Adrenal gland (tissue), 12 donors: ENCODE measurements around the gene HNRNPM. TPM values are rescaled to one million over a fixed set of nuclear protein-coding genes. Genes with fewer than 3 reads are reported as not detected.
A peak's percentile ranks its signal among the peaks of the same experiment; 100 is the strongest.

Source experiments
- DNase-seq, 7 donors: peaks; one replicate each; pipeline ENCODE4 v3.0.0-alpha.2; 2019 to 2020
- H3K27ac ChIP-seq, 5 donors: fragments of 200-600 bp; sonication (generic) in 4 of 5; 1 replicate in 3 of 5; 2 replicates in 2 of 5; pipeline versions ENCODE4 v1.5.1 to v1.8.0; 2016 to 2020; ENCODE audit warnings: mild to moderate bottlenecking in 1 of 5
- H3K27me3 ChIP-seq: fragments of 200-600 bp; 2 replicates; pipeline ENCODE4 v1.8.0; 2021
- H3K36me3 ChIP-seq, 2 donors: fragments of 200-600 bp; replicated peaks in 1 of 2; 1 replicate in 1 of 2; 2 replicates in 1 of 2; pipeline versions ENCODE4 v1.5.1 to v1.8.0; 2018 to 2022
- H3K4me1 ChIP-seq, 2 donors: fragments of 200-600 bp; replicated peaks in 1 of 2; 1 replicate in 1 of 2; 2 replicates in 1 of 2; pipeline versions ENCODE4 v1.5.1 to v1.8.0; 2018 to 2021
- H3K4me3 ChIP-seq, 4 donors: fragments of 200-600 bp; sonication (generic) in 3 of 4; one replicate each; pipeline ENCODE4 v1.5.1; 2016 to 2018
- H3K9me3 ChIP-seq, 3 donors: fragments of 200-600 bp; sonication (generic) in 1 of 3; replicated peaks in 1 of 3; 1 replicate in 2 of 3; 2 replicates in 1 of 3; pipeline versions ENCODE4 v1.5.1 to v1.8.0; 2016 to 2021
- POLR2A ChIP-seq, 2 donors: fragments of 450-650 bp; IDR thresholded peaks; one replicate each; pipeline ENCODE4 v1.6.1; 2017; ENCODE audit warnings: antibody characterized with exemption in 2 of 2, mild to moderate bottlenecking in 2 of 2, moderate library complexity in 1 of 2
- WGBS, 4 donors: extraction: QIAGEN DNeasy Blood & Tissue Kit in 2 of 4; methylation state at CpG; one replicate each; pipeline versions ENCODE4 v1.1.5 to v1.1.7; 2013 to 2017; 5-methylcytosine and 5-hydroxymethylcytosine counted together
- intact Hi-C, 2 donors: fragments of 100-400 bp; cut with DNase I; formaldehyde crosslinking; loops; one replicate each; pipeline versions ENCODE4 v1.14.1 to v1.15.0; 2022 to 2023
- polyA plus RNA-seq, 3 donors: library from polyadenylated mRNA; stranded (reverse); fragments of 200-250 nt in 2 of 3; fragments of 350-450 nt in 1 of 3; fragmentation: Illumina TruSeq in 1 of 3; extraction: RNeasy Lipid Tissue Mini Kit (QIAGEN cat#74804) in 1 of 3; gene quantifications; one replicate each; pipeline ENCODE4 v1.2.3, GENCODE V29; 2013 to 2014
- total RNA-seq, 9 donors: library from RNA; depleted of rRNA in 4 of 9; stranded (reverse); fragments of >200 nt in 4 of 9; fragments of 120-200 nt in 1 of 9; fragmentation: NEBNext Ultra II Directional in 1 of 9; extraction: Animal tissue kit (Norgen Biotek cat#: 25700) in 1 of 9; gene quantifications; one replicate each; pipeline versions ENCODE4 v1.1.0 to v1.2.4, GENCODE V29; 2013 to 2023
- TF ChIP-seq, protein P1 (sequence below), 6 experiments: fragments of 450-650 bp in 4 of 6; fragments of 200-600 bp in 2 of 6; sonication (generic) in 1 of 6; IDR thresholded peaks; 1 replicate in 5 of 6; 2 replicates in 1 of 6; pipeline versions ENCODE4 v1.5.1 to v1.8.0; 2016 to 2021; ENCODE audit warnings: antibody characterized with exemption in 6 of 6, mild to moderate bottlenecking in 2 of 6, moderate library complexity in 1 of 6
- donor health status: healthy with polysubstance abuse.
- donor health status: Bipolar disorder and iron deficiency.
- donor health status: DM: yes; HTN: yes; CAD: no.
- donor health status: DM: no; HTN: no; CAD: no.
- donor health status: DM: no; HTN: no; CAD: no.
- donor health status: DM: yes; HTN: yes; CAD: no.

Gene HNRNPM
- total and polyA plus RNA-seq, 12 donors = 51.7 to 262 (median 77.4) TPM

DNA sequence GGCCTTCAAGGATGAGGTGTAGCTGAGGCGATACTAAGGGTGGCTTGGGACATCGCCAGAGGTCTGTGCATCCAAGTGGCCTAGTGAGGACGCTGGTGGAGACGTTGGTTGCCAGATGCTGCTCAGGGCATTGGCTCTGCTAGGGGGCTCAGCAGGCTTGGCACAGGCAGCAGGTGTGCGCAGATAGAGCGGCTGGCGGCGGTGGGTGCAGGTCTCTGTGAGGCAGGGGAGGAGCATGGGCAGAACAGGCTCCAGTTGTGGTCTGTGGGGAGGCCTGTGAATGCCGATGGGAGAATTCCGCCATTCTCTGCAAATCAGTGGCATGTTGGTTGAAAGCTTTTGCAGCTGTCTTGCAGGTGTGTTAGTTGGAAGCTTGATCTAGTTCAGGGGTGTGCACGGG is 36.4 kb downstream of the HNRNPM start:
- no peak for TF ChIP-seq POLR2A (IDR thresholded peaks at IDR 0.05)
- TF ChIP-seq, protein P1, sequence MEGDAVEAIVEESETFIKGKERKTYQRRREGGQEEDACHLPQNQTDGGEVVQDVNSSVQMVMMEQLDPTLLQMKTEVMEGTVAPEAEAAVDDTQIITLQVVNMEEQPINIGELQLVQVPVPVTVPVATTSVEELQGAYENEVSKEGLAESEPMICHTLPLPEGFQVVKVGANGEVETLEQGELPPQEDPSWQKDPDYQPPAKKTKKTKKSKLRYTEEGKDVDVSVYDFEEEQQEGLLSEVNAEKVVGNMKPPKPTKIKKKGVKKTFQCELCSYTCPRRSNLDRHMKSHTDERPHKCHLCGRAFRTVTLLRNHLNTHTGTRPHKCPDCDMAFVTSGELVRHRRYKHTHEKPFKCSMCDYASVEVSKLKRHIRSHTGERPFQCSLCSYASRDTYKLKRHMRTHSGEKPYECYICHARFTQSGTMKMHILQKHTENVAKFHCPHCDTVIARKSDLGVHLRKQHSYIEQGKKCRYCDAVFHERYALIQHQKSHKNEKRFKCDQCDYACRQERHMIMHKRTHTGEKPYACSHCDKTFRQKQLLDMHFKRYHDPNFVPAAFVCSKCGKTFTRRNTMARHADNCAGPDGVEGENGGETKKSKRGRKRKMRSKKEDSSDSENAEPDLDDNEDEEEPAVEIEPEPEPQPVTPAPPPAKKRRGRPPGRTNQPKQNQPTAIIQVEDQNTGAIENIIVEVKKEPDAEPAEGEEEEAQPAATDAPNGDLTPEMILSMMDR (IDR thresholded peaks at IDR 0.05) = no peak
- Histone ChIP-seq H3K4me1 (peaks cover 0 to 16% of the 10 kb centered on the region in 2 donors), H3K4me3 (no peak overlapping the region), H3K27ac (no peak overlapping the region), H3K9me3 (no peaks in the 10 kb centered on the region), H3K27me3 (no peaks in the 10 kb centered on the region), H3K36me3 (peaks cover 0 to 77% of the 10 kb centered on the region in 2 donors)
- peak in 2 of 7 donors; percentile 38 to 44 for DNase-seq
- WGBS, 4 donors = 67 to 92% (median 71%) methylated on average over 8 to 11 of the region's 11 CpGs
- intact Hi-C loops = no loop called here

DNA sequence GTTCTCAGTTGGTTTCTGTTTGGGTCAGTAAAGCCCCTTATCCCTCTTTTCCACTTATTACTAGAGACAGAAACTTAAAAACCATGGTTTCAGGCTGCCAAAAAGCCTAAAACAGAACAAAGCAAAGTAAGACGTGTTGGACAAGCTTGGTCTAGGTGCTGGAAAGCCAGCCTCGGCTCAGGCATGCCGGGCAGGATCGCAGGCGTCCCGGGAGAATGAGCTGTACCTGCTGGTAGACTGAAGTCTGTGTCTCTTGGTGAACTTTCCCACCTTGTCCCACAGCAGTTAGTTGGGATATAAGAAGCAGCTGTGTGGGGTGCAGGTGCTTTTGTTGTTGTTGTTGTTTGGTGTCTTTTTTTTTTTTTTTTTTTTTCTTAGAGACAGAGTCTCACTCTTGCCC is 36.8 kb downstream of the HNRNPM start:
- intact Hi-C loops = no loop called here
- H3K36me3 ChIP-seq = peaks cover 0 to 77% of the 10 kb centered on the region in 2 donors
- H3K27ac ChIP-seq = no peak overlapping the region
- H3K9me3 ChIP-seq = no peaks in the 10 kb centered on the region
- H3K27me3 ChIP-seq = no peaks in the 10 kb centered on the region
- 86 to 91% (median 88%) methylated on average over 6 of the region's 6 CpGs for WGBS, 4 donors
- DNase-seq = peak in 1 of 7 donors; percentile 11
- no peak overlapping the region for H3K4me3 ChIP-seq
- no peak for TF ChIP-seq POLR2A (IDR thresholded peaks at IDR 0.05)
- TF ChIP-seq, protein P1 (IDR thresholded peaks at IDR 0.05) = no peak
- peaks cover 0 to 12% of the 10 kb centered on the region in 2 donors for H3K4me1 ChIP-seq

DNA sequence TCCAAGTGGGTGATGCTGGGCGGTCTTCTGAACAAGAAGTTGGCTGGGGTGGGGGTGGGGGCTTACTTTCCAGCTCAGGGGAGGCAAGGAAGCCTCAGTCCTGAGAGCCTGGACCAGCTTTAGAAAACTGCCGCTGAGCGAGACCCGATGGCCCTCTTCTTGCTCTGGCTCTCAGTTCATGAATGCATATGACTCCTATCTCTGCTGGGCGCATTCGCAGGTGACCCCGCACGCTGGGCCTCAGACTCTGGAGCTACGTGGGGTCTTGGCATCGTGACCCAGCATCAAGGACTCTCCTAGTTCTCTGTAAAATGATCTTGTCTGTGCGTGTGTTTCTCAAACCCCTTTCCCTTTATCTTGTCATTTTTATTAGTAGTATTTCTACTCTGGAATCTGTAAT is 37.9 kb downstream of the HNRNPM start:
- Histone ChIP-seq H3K27ac (no peak overlapping the region), H3K36me3 (peaks cover 0 to 77% of the 10 kb centered on the region in 2 donors), H3K27me3 (no peaks in the 10 kb centered on the region), H3K4me1 (peaks cover 0 to 10% of the 10 kb centered on the region in 2 donors), H3K4me3 (no peak overlapping the region), H3K9me3 (no peaks in the 10 kb centered on the region)
- intact Hi-C loops = no loop called here
- TF ChIP-seq, protein P1 (IDR thresholded peaks at IDR 0.05) = no peak
- no peak for TF ChIP-seq POLR2A (IDR thresholded peaks at IDR 0.05)
- 82 to 85% (median 83%) methylated on average over 10 to 11 of the region's 11 CpGs for WGBS, 4 donors
- DNase-seq = peak in 1 of 7 donors; percentile 10

DNA sequence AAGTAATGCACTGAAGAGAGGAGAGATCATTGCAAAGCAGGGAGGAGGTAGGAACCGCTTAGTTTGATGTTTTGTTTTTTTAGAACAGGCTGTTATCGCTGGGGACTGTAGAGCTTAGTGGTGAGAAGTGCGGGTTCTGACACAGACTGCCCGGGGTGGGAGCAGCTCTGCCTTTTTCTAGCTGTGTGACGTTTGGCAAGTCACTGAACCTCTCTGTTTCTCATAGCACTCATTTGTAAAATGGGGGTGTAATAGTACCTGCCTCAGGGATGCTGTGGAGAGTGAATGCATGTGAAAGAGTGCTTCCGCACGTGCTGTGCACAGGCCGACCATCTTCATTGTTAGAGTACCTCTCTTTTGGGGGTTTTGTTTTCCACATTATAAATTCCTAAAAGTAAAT is 38.4 kb downstream of the HNRNPM start:
- no peak overlapping the region for H3K4me3 ChIP-seq
- peaks cover 0 to 79% of the 10 kb centered on the region in 2 donors for H3K36me3 ChIP-seq
- no peaks in the 10 kb centered on the region for H3K27me3 ChIP-seq
- H3K4me1 ChIP-seq = peaks cover 0 to 8% of the 10 kb centered on the region in 2 donors
- no peak for DNase-seq
- H3K9me3 ChIP-seq = no peaks in the 10 kb centered on the region
- H3K27ac ChIP-seq = no peak overlapping the region
- intact Hi-C loops = no loop called here
- 85 to 89% (median 87%) methylated on average over 8 of the region's 8 CpGs for WGBS, 4 donors
- TF ChIP-seq, protein P1 (IDR thresholded peaks at IDR 0.05) = no peak
- no peak for TF ChIP-seq POLR2A (IDR thresholded peaks at IDR 0.05)
